ENCODE data around the gene LYPD6B.

DNA sequence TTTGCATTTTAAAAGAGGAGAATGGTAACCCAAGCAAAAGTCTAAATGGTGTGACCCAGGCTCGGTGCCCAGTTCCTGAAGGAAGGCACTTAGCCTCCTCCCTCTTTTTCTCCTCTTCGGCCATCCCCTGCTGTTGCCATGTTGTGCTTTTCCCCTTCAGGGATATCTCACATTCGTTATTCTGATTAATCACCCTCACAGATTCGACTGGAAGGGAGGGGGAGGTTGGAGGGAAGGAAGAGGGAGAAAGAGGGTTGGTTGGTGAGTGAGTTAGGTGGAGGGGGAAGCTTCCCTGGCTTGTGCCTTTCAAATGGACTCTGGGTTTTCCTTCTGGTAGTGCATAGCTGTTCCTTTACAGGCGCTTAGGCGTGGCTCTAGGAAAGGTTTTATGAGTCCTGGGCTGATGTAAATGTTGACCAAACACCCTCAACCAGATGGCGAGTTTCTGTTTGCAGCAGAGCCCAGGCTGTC, 39.0 kb upstream of the LYPD6B start:
- no peak for TF ChIP-seq EZH2phosphoT487 (IDR thresholded peaks at IDR 0.05; ENCODE audit: low read length)
- TF ChIP-seq, protein P1, sequence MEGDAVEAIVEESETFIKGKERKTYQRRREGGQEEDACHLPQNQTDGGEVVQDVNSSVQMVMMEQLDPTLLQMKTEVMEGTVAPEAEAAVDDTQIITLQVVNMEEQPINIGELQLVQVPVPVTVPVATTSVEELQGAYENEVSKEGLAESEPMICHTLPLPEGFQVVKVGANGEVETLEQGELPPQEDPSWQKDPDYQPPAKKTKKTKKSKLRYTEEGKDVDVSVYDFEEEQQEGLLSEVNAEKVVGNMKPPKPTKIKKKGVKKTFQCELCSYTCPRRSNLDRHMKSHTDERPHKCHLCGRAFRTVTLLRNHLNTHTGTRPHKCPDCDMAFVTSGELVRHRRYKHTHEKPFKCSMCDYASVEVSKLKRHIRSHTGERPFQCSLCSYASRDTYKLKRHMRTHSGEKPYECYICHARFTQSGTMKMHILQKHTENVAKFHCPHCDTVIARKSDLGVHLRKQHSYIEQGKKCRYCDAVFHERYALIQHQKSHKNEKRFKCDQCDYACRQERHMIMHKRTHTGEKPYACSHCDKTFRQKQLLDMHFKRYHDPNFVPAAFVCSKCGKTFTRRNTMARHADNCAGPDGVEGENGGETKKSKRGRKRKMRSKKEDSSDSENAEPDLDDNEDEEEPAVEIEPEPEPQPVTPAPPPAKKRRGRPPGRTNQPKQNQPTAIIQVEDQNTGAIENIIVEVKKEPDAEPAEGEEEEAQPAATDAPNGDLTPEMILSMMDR (IDR thresholded peaks at IDR 0.05; ENCODE audit: low read length), result no peak
